C4-2B (cell line): ENCODE results near the gene ZNF181.
A peak's percentile ranks its signal among the peaks of the same experiment; 100 is the strongest.

Source experiments
- H3K27ac ChIP-seq: fragments of 450-650 bp; 2 replicates; pipeline ENCODE4 v1.5.1; 2017
- ZFX ChIP-seq: fragments of 450-650 bp; IDR thresholded peaks from 2 replicates; pipeline ENCODE4 v1.6.1; 2017
- TF ChIP-seq, protein P1 (sequence below): fragments of 450-650 bp; conservative IDR thresholded peaks from 2 replicates; pipeline ENCODE4 v1.5.1; 2017; ENCODE audit warnings: mild to moderate bottlenecking

ZNF181 gene

GRCh38 chr19:34759218-34759917 lies 25.3 kb downstream of the ZNF181 start:
- TF ChIP-seq, protein P1, sequence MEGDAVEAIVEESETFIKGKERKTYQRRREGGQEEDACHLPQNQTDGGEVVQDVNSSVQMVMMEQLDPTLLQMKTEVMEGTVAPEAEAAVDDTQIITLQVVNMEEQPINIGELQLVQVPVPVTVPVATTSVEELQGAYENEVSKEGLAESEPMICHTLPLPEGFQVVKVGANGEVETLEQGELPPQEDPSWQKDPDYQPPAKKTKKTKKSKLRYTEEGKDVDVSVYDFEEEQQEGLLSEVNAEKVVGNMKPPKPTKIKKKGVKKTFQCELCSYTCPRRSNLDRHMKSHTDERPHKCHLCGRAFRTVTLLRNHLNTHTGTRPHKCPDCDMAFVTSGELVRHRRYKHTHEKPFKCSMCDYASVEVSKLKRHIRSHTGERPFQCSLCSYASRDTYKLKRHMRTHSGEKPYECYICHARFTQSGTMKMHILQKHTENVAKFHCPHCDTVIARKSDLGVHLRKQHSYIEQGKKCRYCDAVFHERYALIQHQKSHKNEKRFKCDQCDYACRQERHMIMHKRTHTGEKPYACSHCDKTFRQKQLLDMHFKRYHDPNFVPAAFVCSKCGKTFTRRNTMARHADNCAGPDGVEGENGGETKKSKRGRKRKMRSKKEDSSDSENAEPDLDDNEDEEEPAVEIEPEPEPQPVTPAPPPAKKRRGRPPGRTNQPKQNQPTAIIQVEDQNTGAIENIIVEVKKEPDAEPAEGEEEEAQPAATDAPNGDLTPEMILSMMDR, result no peak
- no peak for TF ChIP-seq ZFX
- no peak overlapping the region for H3K27ac ChIP-seq

DNA sequence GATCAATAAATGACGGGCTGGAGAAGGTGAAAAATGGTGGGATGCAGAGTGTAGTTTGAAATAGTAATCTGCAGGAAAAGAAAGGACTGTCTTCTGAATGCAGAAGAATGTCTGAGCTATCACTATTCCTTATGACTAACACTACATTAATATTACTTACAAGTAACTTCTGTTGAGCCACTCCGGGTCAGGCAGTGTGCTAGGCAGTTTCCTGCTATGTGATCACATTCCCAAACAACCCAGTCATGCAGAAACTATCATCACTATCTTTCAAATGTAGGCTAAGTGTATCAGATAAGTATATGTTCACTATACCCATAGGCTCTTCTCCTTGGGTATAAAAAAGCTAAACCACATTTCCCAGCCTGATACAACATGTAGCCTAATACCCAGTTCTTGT lies 32.3 kb downstream of the ZNF181 start:
- H3K27ac ChIP-seq, result no peak overlapping the region
- no peak for TF ChIP-seq ZFX
- TF ChIP-seq, protein P1, result no peak

GRCh38 chr19:34767951-34768350 lies 33.9 kb downstream of the ZNF181 start:
- H3K27ac ChIP-seq, result no peak overlapping the region
- TF ChIP-seq ZFX, result no peak
- TF ChIP-seq, protein P1, result no peak

- peak within 1 kb of the TSS; percentile 72 for H3K27ac ChIP-seq
Observed at GRCh38 chr19:34772697-34773554, 38.9 kb downstream of the ZNF181 start, which contains the start of gene ZNF599. ZNF599 (minus strand) TSS chr19:34773215; CDS start chr19:34772841, 374 bp downstream.

GRCh38 chr19:34773555-34773864 lies 39.5 kb downstream of the ZNF181 start:
- TF ChIP-seq, protein P1, result no peak
- no peak for TF ChIP-seq ZFX

More at GRCh38 chr19:34772697-34773554, 38.9 kb downstream of the ZNF181 start, which contains the start of gene ZNF599:
- TF ChIP-seq ZFX, result peak; percentile 46; the same call in 1 of the 2 replicates
- TF ChIP-seq, protein P1, result no peak

DNA sequence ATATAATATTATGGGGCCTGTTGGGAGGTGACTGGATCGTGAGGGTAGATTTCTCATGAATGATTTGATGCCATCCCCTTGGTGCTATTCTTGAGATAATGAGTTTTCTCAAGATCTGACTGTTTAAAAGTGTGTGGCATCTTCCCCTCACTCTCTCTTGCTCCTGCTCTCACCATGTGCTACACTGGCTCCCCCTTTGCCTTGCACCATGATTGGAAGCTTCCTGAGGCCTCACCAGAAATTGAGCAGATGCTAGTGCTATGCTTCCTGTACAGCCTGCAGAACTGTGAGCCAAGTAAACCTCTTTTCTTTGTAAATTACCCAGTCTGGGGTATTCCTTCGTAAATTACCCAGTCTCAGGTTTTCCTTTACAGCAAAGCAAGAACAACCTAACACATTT lies 40.8 kb downstream of the ZNF181 start:
- no peak for TF ChIP-seq ZFX
- TF ChIP-seq, protein P1, result no peak
- H3K27ac ChIP-seq, result no peak overlapping the region

More at GRCh38 chr19:34773555-34773864, 39.5 kb downstream of the ZNF181 start:
- no peak overlapping the region for H3K27ac ChIP-seq

GRCh38 chr19:34778342-34778741 lies 44.3 kb downstream of the ZNF181 start:
- H3K27ac ChIP-seq, result no peak overlapping the region

More at GRCh38 chr19:34778342-34778741, 44.3 kb downstream of the ZNF181 start:
- TF ChIP-seq, protein P1, result no peak
- TF ChIP-seq ZFX, result no peak
